Calu3 (cell line): ENCODE results near the gene PADI6. TPM values are rescaled to one million over a fixed set of nuclear protein-coding genes. Genes with fewer than 3 reads are reported as not detected.

Experiments
- BruUV-seq: library from RNA; stranded (reverse); fragments of 400-500 nt; replicated peaks from 2 replicates; lab custom pipeline; 2021; lab: Mats Ljungman, UMichigan
- CTCF ChIA-PET: fragments of 300-600 bp; sonication (Branson Sonifier 250); formaldehyde crosslinking; loops from one replicate; lab custom pipeline; 2022; ENCODE audit warnings: antibody characterized with exemption; lab: Charles Lee
- DNase-seq: peaks from one replicate; pipeline ENCODE4 v3.0.0; 2022
- H3K27ac Mint-ChIP-seq: one replicate; pipeline ENCODE4 v1.8.0; 2022; ENCODE audit warnings: mixed read lengths; ENCODE audit not compliant: unreplicated experiment
- H3K27me3 Mint-ChIP-seq: one replicate; pipeline ENCODE4 v1.8.0; 2022; ENCODE audit warnings: mixed read lengths; ENCODE audit not compliant: unreplicated experiment
- H3K36me3 Mint-ChIP-seq: one replicate; pipeline ENCODE4 v1.8.0; 2022; ENCODE audit warnings: mild to moderate bottlenecking, moderate library complexity, mixed read lengths; ENCODE audit not compliant: insufficient read depth, unreplicated experiment
- H3K4me1 Mint-ChIP-seq: one replicate; pipeline ENCODE4 v1.8.0; 2022; ENCODE audit warnings: mild to moderate bottlenecking, low read depth, mixed read lengths; ENCODE audit not compliant: unreplicated experiment
- H3K4me3 Mint-ChIP-seq: one replicate; pipeline ENCODE4 v1.8.0; 2022; ENCODE audit warnings: mild to moderate bottlenecking, low read depth, moderate library complexity, mixed read lengths; ENCODE audit not compliant: unreplicated experiment
- H3K9me3 Mint-ChIP-seq: one replicate; pipeline ENCODE4 v1.8.0; 2022; ENCODE audit warnings: low read depth, mixed read lengths; ENCODE audit not compliant: unreplicated experiment
- CTCF ChIP-seq: fragments of 200-600 bp; IDR thresholded peaks from one replicate; pipeline ENCODE4 v1.8.0; 2022; ENCODE audit warnings: antibody characterized with exemption; ENCODE audit not compliant: unreplicated experiment
- intact Hi-C: fragments of 100-400 bp; cut with micrococcal nuclease; formaldehyde crosslinking; loops from one replicate; pipeline ENCODE4 v1.10.0; 2022; ENCODE audit not compliant: unreplicated experiment
- total RNA-seq: library from RNA; stranded (reverse); gene quantifications from 2 replicates; pipeline ENCODE4 v1.2.3, GENCODE V29; 2022

PADI6 gene
- total RNA-seq, 1 experiment from 2014 or later, result not detected

GRCh38 chr1:17409391-17409811 lies 37.4 kb downstream of the PADI6 start:
- Mint-ChIP-seq H3K36me3 (peaks cover 73% of the 10 kb centered on the region), H3K9me3 (no peaks in the 10 kb centered on the region), H3K27ac (no peak overlapping the region), H3K4me3 (no peak overlapping the region), H3K27me3 (no peaks in the 10 kb centered on the region), H3K4me1 (no peaks in the 10 kb centered on the region)
- CTCF ChIA-PET, result no interaction called here
- TF ChIP-seq CTCF, result no peak
- BruUV-seq, result no TSS peak
- intact Hi-C loops, result loop anchor here (5.0 to 10.0 kb wide), 2 partner anchors 175 to 282 kb away; no protein-coding TSS in a partner anchor
- DNase-seq, result no peak

DNA sequence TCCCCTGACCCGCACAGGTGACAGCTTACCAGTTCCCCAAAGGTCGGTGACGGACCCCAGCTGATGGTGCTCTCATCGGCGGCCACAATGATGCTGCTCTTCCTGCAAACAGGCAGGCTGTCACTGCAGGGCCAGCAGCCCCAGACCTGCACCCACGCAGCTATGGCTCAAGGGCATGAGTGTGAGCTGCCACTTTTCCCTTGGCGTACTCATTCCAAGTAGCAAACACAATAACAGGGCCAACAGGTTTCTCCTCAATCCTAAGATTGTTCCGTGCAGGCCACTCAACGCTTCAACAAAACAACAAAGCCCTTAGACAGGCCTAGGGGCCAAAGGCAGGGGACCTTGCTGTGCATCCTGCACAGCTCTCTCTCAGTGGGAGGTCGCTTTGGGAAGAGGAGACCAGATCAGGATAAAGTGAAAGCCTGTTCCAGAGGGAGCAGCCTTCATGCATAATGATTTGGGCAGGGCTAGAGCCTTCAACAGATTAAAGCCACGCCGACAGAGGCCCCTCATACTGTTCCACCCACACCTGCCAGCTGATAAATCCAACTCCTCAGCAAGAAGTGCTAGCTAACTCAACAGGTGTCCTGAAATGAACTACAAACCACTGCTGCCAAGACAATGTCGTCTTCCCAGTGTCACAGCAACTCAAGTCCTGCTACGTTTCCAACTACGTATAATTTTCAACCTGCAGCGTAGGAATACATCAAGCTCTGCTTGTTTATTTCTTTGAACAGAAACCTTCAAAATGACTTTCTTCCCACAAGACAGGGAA lies 40.3 kb downstream of the PADI6 start:
- CTCF ChIA-PET, result no interaction called here
- Mint-ChIP-seq H3K4me3 (no peak overlapping the region), H3K27me3 (no peaks in the 10 kb centered on the region), H3K27ac (no peak overlapping the region), H3K36me3 (peaks cover 75% of the 10 kb centered on the region), H3K9me3 (no peaks in the 10 kb centered on the region), H3K4me1 (no peaks in the 10 kb centered on the region)
- no peak for DNase-seq
- TF ChIP-seq CTCF, result no peak
- intact Hi-C loops, result no loop called here
- no TSS peak for BruUV-seq

- Mint-ChIP-seq H3K4me1 (no peaks in the 10 kb centered on the region), H3K27me3 (no peaks in the 10 kb centered on the region), H3K36me3 (peaks cover 74% of the 10 kb centered on the region), H3K4me3 (no peak overlapping the region), H3K27ac (no peak overlapping the region), H3K9me3 (no peaks in the 10 kb centered on the region)
- intact Hi-C loops, result no loop called here
- no peak for TF ChIP-seq CTCF
- no TSS peak for BruUV-seq
- CTCF ChIA-PET, result no interaction called here
- no peak for DNase-seq
These were observed 42.0 kb downstream of the PADI6 start for GRCh38 chr1:17414022-17414421.

DNA sequence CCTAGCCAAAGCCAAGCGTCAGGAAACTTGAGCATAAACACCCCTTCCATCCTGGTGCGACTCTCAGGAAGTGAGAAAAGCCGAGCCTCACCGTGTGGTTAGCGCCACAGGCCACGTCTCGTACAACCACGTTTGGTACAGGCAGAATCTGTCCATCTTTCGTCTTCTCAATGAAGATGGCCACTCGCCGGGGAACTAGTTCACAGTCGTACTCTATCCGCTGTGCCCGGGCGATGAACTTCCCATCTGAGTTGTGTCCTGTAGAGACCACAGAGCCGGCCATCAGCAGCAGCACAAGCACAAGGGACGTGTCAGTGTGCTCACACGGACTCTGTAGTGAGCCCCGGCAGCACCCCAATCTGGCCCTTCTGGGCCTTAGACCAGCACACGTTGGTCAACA lies 44.4 kb downstream of the PADI6 start:
- CTCF ChIA-PET, result no interaction called here
- no TSS peak for BruUV-seq
- no peaks in the 10 kb centered on the region for H3K4me1 Mint-ChIP-seq
- DNase-seq, result no peak
- no peak overlapping the region for H3K27ac Mint-ChIP-seq
- H3K36me3 Mint-ChIP-seq, result peaks cover 70% of the 10 kb centered on the region
- no peaks in the 10 kb centered on the region for H3K27me3 Mint-ChIP-seq
- H3K9me3 Mint-ChIP-seq, result no peaks in the 10 kb centered on the region
- no peak for TF ChIP-seq CTCF
- no peak overlapping the region for H3K4me3 Mint-ChIP-seq
- intact Hi-C loops, result no loop called here
